ENCODE data around the gene MAPK10.

The MAPK10 gene

GRCh38 chr4:86269354-86269753 lies 90.5 kb downstream of the MAPK10 start:
- no peak for TF ChIP-seq CTCF (conservative IDR thresholded peaks at IDR 0.05)
- no peak for TF ChIP-seq ZFX (IDR thresholded peaks at IDR 0.05)

GRCh38 chr4:86264241-86264640 lies 95.6 kb downstream of the MAPK10 start:
- no peak for TF ChIP-seq CTCF (conservative IDR thresholded peaks at IDR 0.05)
- TF ChIP-seq ZFX (IDR thresholded peaks at IDR 0.05): no peak
- no peak overlapping the region for H3K27ac ChIP-seq

More at GRCh38 chr4:86269354-86269753, 90.5 kb downstream of the MAPK10 start:
- H3K27ac ChIP-seq: no peak overlapping the region

GRCh38 chr4:86261636-86262035 lies 98.2 kb downstream of the MAPK10 start:
- H3K27ac ChIP-seq: no peak overlapping the region
- TF ChIP-seq CTCF (conservative IDR thresholded peaks at IDR 0.05): no peak
- no peak for TF ChIP-seq ZFX (IDR thresholded peaks at IDR 0.05)

- no peak overlapping the region for H3K27ac ChIP-seq
- TF ChIP-seq CTCF (conservative IDR thresholded peaks at IDR 0.05) (no peak), ZFX (IDR thresholded peaks at IDR 0.05) (no peak)
Measured at GRCh38 chr4:86256086-86256485, 103.8 kb downstream of the MAPK10 start.

- H3K27ac ChIP-seq: no peak overlapping the region
- no peak for TF ChIP-seq ZFX (IDR thresholded peaks at IDR 0.05)
- TF ChIP-seq CTCF (conservative IDR thresholded peaks at IDR 0.05): no peak
Measured at GRCh38 chr4:86250619-86251018, 109.2 kb downstream of the MAPK10 start.

GRCh38 chr4:86250006-86250405 lies 109.8 kb downstream of the MAPK10 start:
- TF ChIP-seq ZFX (IDR thresholded peaks at IDR 0.05) (no peak), CTCF (conservative IDR thresholded peaks at IDR 0.05) (no peak)
- H3K27ac ChIP-seq: no peak overlapping the region

- H3K27ac ChIP-seq: no peak overlapping the region
- TF ChIP-seq ZFX (IDR thresholded peaks at IDR 0.05) (no peak), CTCF (conservative IDR thresholded peaks at IDR 0.05) (no peak)
Measured at GRCh38 chr4:86249074-86249473, 110.8 kb downstream of the MAPK10 start.

Data from C4-2B (cell line).